GM10266 (cell line): ENCODE results near the gene PLA2G4B.

ENCODE experiments used
- DNase-seq: peaks from one replicate; pipeline ENCODE4 v3.0.0; 2012; ENCODE audit errors: extremely low spot score
- CTCF ChIP-seq: IDR thresholded peaks from 2 replicates; pipeline ENCODE4 v1.5.1; 2012; ENCODE audit warnings: mild to moderate bottlenecking, low read depth; ENCODE audit not compliant: control insufficient read depth, insufficient read depth; ENCODE audit errors: missing control alignments

Gene PLA2G4B

GRCh38 chr15:41893422-41894250 is 55.0 kb downstream of the PLA2G4B start, which contains the start of gene SPTBN5:
Gene SPTBN5, minus strand, starts transcription at chr15:41894053. Its CDS starts 556 bp downstream, at chr15:41893497.
- TF ChIP-seq CTCF: no peak
- no peak for DNase-seq

GRCh38 chr15:41894251-41894790 is 55.7 kb downstream of the PLA2G4B start:
- no peak for TF ChIP-seq CTCF
- DNase-seq: no peak

GRCh38 chr15:41894791-41895463 is 56.3 kb downstream of the PLA2G4B start:
- peak; percentile 45 for TF ChIP-seq CTCF
- DNase-seq: peak; percentile 86

GRCh38 chr15:41895491-41895890 is 56.8 kb downstream of the PLA2G4B start:
- no peak for DNase-seq
- TF ChIP-seq CTCF: no peak

GRCh38 chr15:41895957-41896356 is 57.3 kb downstream of the PLA2G4B start:
- no peak for DNase-seq
- no peak for TF ChIP-seq CTCF

- TF ChIP-seq CTCF: no peak
- peak; percentile 13 for DNase-seq
These were observed 57.9 kb downstream of the PLA2G4B start for GRCh38 chr15:41896566-41896965.
